Tibial nerve (tissue), 4 donors: ENCODE results near the gene SPATA33. TPM values are rescaled to one million over a fixed set of nuclear protein-coding genes. Genes with fewer than 3 reads are reported as not detected.
A peak's percentile ranks its signal among the peaks of the same experiment; 100 is the strongest.

Experiments
- DNase-seq, 2 donors: peaks; one replicate each; pipeline ENCODE4 v3.0.0-alpha.2; 2019; ENCODE audit warnings: low spot score in 2 of 2
- H3K27ac ChIP-seq, 4 donors: fragments of 200-600 bp; sonication (generic) in 3 of 4; one replicate each; pipeline ENCODE4 v1.5.1; 2017 to 2019; ENCODE audit warnings: mild to moderate bottlenecking in 1 of 4
- H3K27me3 ChIP-seq, 2 donors: fragments of 200-600 bp; sonication (generic) in 1 of 2; one replicate each; pipeline versions ENCODE4 v1.5.1 to v1.6.0; 2017 to 2019
- H3K36me3 ChIP-seq, 3 donors: fragments of 200-600 bp; sonication (generic); one replicate each; pipeline ENCODE4 v1.5.1; 2018 to 2019
- H3K4me1 ChIP-seq, 4 donors: fragments of 200-600 bp; sonication (generic) in 3 of 4; one replicate each; pipeline ENCODE4 v1.5.1; 2017 to 2019
- H3K4me3 ChIP-seq, 4 donors: fragments of 200-600 bp; sonication (generic) in 3 of 4; one replicate each; pipeline ENCODE4 v1.5.1; 2017 to 2019; ENCODE audit warnings: mild to moderate bottlenecking in 1 of 4, moderate library complexity in 1 of 4
- H3K9me3 ChIP-seq, 4 donors: fragments of 200-600 bp; sonication (generic) in 3 of 4; one replicate each; pipeline ENCODE4 v1.5.1; 2017 to 2019
- CTCF ChIP-seq, 5 experiments: fragments of 200-600 bp in 3 of 5; fragments of 450-650 bp in 2 of 5; sonication (generic) in 3 of 5; IDR thresholded peaks; one replicate each; pipeline ENCODE4 v1.5.1; 2016 to 2019; ENCODE audit warnings: antibody characterized with exemption in 5 of 5, mild to moderate bottlenecking in 3 of 5, moderate library complexity in 2 of 5
- EP300 ChIP-seq, 2 donors: sonication (generic); formaldehyde crosslinking; IDR thresholded peaks; one replicate each; pipeline ENCODE4 v1.6.1; 2017; ENCODE audit warnings: antibody characterized with exemption in 2 of 2, mild to moderate bottlenecking in 1 of 2
- POLR2A ChIP-seq, 2 donors: fragments of 450-650 bp; IDR thresholded peaks; one replicate each; pipeline ENCODE4 v1.6.1; 2017; ENCODE audit warnings: antibody characterized with exemption in 2 of 2, mild to moderate bottlenecking in 2 of 2, moderate library complexity in 2 of 2
- WGBS, 2 donors: methylation state at CpG; one replicate each; pipeline ENCODE4 v1.1.5; 2018; 5-methylcytosine and 5-hydroxymethylcytosine counted together
- total RNA-seq, 4 donors: library from RNA; depleted of rRNA; stranded (reverse); fragments of >200 nt; gene quantifications; one replicate each; pipeline ENCODE4 v1.1.0, GENCODE V29; 2016

SPATA33 gene
- total RNA-seq, 4 donors from 2014 or later = 4.8 to 9.0 (median 7.2) TPM

GRCh38 chr16:89709716-89710432, 52.2 kb downstream of the SPATA33 start:
- Histone ChIP-seq H3K4me3 (no peak overlapping the region), H3K36me3 (peaks cover 0 to 39% (median 0%) of the 10 kb centered on the region in 3 donors), H3K27me3 (peaks cover 0 to 8% of the 10 kb centered on the region in 2 donors), H3K27ac (peak overlapping the region; percentile 40 to 76 (median 46)), H3K4me1 (peaks cover 0 to 50% (median 11%) of the 10 kb centered on the region in 4 donors), H3K9me3 (no peaks in the 10 kb centered on the region)
- no peak for DNase-seq
- WGBS, 2 donors = 46 to 57% methylated on average over 17 to 19 of the region's 19 CpGs
- TF ChIP-seq CTCF (IDR thresholded peaks at IDR 0.05) (no peak), POLR2A (IDR thresholded peaks at IDR 0.05) (no peak), EP300 (IDR thresholded peaks at IDR 0.05) (peak in 1 of 2 donors; percentile 18)

- Histone ChIP-seq H3K4me1 (peaks cover 0 to 46% (median 11%) of the 10 kb centered on the region in 4 donors), H3K27me3 (peaks cover 0 to 8% of the 10 kb centered on the region in 2 donors), H3K4me3 (no peak overlapping the region), H3K36me3 (peaks cover 0 to 45% (median 0%) of the 10 kb centered on the region in 3 donors), H3K9me3 (no peaks in the 10 kb centered on the region), H3K27ac (peak overlapping the region; percentile 40 to 76 (median 46))
- no peak for TF ChIP-seq EP300 (IDR thresholded peaks at IDR 0.05)
- no peak for TF ChIP-seq POLR2A (IDR thresholded peaks at IDR 0.05)
- TF ChIP-seq CTCF (IDR thresholded peaks at IDR 0.05) = no peak
- DNase-seq = no peak
- WGBS, 2 donors = 77 to 82% methylated on average over 45 to 55 of the region's 63 CpGs
Measured at GRCh38 chr16:89710709-89711564, 53.3 kb downstream of the SPATA33 start.

GRCh38 chr16:89711601-89712273, 54.1 kb downstream of the SPATA33 start:
- Histone ChIP-seq H3K27me3 (peaks cover 0 to 8% of the 10 kb centered on the region in 2 donors), H3K9me3 (no peaks in the 10 kb centered on the region), H3K36me3 (peaks cover 0 to 53% (median 0%) of the 10 kb centered on the region in 3 donors), H3K4me3 (peak overlapping the region in 3 of 4 donors; percentile 11 to 38 (median 37)), H3K27ac (peak overlapping the region in 2 of 4 donors; percentile 13 to 76), H3K4me1 (peaks cover 0 to 42% (median 11%) of the 10 kb centered on the region in 4 donors)
- no peak for TF ChIP-seq POLR2A (IDR thresholded peaks at IDR 0.05)
- no peak for TF ChIP-seq CTCF (IDR thresholded peaks at IDR 0.05)
- no peak for TF ChIP-seq EP300 (IDR thresholded peaks at IDR 0.05)
- WGBS, 2 donors = 8 to 21% methylated on average over 3 to 36 of the region's 48 CpGs
- no peak for DNase-seq

GRCh38 chr16:89712274-89712781, 54.7 kb downstream of the SPATA33 start:
- peak overlapping the region in 3 of 4 donors; percentile 11 to 38 (median 37) for H3K4me3 ChIP-seq
- H3K36me3 ChIP-seq = peaks cover 0 to 51% (median 0%) of the 10 kb centered on the region in 3 donors
- no peaks in the 10 kb centered on the region for H3K9me3 ChIP-seq
- no peak for DNase-seq
- peaks cover 0 to 8% of the 10 kb centered on the region in 2 donors for H3K27me3 ChIP-seq
- no peak for TF ChIP-seq POLR2A (IDR thresholded peaks at IDR 0.05)
- TF ChIP-seq EP300 (IDR thresholded peaks at IDR 0.05) = no peak
- no peak for TF ChIP-seq CTCF (IDR thresholded peaks at IDR 0.05)
- H3K27ac ChIP-seq = peak overlapping the region in 1 of 4 donors; percentile 76
- WGBS, 2 donors = 12 to 26% methylated on average over 15 to 17 of the region's 22 CpGs
- peaks cover 0 to 42% (median 11%) of the 10 kb centered on the region in 4 donors for H3K4me1 ChIP-seq
